OCI-M2 (cell line): ENCODE measurements around the gene TMEM131L.

Experiments
- DNase-seq: peaks from one replicate; lab custom pipeline; 2025; ENCODE audit not compliant: unreplicated experiment; lab: John Stamatoyannopoulos, UW

Gene TMEM131L

GRCh38 chr4:153684182-153684970 is 218.2 kb downstream of the TMEM131L start, which contains the start of gene TLR2:
Gene TLR2 (plus strand): TSS chr4:153684280. CDS start chr4:153702908, 18,628 bp downstream.
- no peak for DNase-seq

- no peak for DNase-seq
Observed at GRCh38 chr4:153684971-153685371, 218.8 kb downstream of the TMEM131L start.
